Mucosa of stomach (tissue), 1 donor: ENCODE data around the gene AKAP5.

Source experiments
- H3K27me3 ChIP-seq: one replicate; pipeline ENCODE4 v1.7.0; 2013; ENCODE audit warnings: mild to moderate bottlenecking, low read length; ENCODE audit not compliant: control insufficient read depth, insufficient read depth
- H3K36me3 ChIP-seq: one replicate; pipeline ENCODE4 v1.7.0; 2013; ENCODE audit warnings: low read length; ENCODE audit not compliant: control insufficient read depth, insufficient read depth
- H3K4me1 ChIP-seq: one replicate; pipeline ENCODE4 v1.7.0; 2013; ENCODE audit warnings: mild to moderate bottlenecking, low read length; ENCODE audit not compliant: control insufficient read depth, insufficient read depth
- H3K4me3 ChIP-seq: one replicate; pipeline ENCODE4 v1.7.0; 2013; ENCODE audit warnings: low read length
- H3K9ac ChIP-seq: one replicate; pipeline ENCODE4 v1.7.0; 2013; ENCODE audit warnings: mild to moderate bottlenecking, low read length, moderate library complexity
- H3K9me3 ChIP-seq: one replicate; pipeline ENCODE4 v1.7.0; 2013; ENCODE audit warnings: mild to moderate bottlenecking, low read length, moderate library complexity; ENCODE audit not compliant: control insufficient read depth
- donor health status: Pancreatic carcinoma.

AKAP5 gene

DNA sequence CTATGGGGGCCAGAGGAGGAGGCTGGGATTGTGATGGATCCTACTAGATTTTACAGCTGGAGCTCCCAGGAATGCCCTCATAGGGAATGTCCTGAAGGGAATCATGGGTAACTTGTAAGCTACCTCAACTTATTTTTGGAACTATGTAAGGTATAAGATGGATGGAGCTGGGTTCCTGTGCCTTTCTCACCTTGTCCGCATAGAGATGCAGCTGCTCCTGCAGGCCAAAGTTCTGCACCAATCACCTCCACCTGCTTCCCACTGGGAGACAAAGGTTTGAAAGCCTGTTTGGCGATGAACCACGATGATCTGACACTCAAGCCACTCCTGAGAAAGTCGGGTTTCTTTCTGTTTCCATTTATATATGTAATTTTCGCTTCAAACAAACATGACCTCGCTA, 648 bp upstream of the AKAP5 start:
- no peaks in the 10 kb centered on the region for H3K36me3 ChIP-seq
- peak overlapping the region; percentile 39 for H3K4me3 ChIP-seq
- H3K27me3 ChIP-seq: no peaks in the 10 kb centered on the region
- no peaks in the 10 kb centered on the region for H3K9me3 ChIP-seq
- H3K9ac ChIP-seq: peak overlapping the region; percentile 51
- peaks cover 9% of the 10 kb centered on the region for H3K4me1 ChIP-seq

DNA sequence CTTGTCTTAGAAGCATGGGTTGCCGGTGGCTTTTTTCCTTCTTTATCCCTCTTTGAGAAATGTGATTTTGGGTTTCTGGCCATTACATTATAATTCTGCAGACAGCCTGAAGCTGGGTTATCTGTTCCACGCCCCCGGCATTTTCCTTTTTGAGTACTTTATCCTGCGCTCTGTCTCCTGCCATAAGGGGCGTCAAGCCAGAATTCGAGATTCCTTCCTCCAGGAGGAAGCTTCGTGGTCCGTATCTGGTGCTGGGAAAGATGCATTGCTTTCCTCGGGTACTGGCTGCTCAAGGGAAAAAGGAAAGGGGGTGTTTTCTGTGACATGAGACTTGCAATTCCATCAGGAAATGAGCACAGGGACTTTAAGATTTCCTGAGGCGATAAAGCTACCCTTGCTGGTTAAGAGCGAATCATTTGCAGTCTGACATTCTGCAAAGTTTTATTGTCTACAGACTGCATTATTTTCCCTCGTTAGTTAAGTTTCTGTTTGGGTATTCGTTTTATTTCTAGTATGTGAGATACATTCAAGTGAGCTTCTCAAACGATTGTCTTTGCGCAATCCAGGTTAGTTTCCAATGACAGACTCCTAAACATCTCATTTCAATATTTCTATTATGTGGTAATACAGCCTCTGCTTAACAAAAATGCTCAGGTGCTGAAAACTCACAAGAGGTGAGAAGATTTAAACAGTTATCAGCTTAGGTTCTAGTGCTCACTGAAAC, 694 bp downstream of the AKAP5 start:
- Histone ChIP-seq H3K36me3 (no peaks in the 10 kb centered on the region), H3K4me3 (peak overlapping the region; percentile 54), H3K27me3 (no peaks in the 10 kb centered on the region), H3K4me1 (peaks cover 9% of the 10 kb centered on the region), H3K9ac (peak overlapping the region; percentile 60), H3K9me3 (no peaks in the 10 kb centered on the region)

DNA sequence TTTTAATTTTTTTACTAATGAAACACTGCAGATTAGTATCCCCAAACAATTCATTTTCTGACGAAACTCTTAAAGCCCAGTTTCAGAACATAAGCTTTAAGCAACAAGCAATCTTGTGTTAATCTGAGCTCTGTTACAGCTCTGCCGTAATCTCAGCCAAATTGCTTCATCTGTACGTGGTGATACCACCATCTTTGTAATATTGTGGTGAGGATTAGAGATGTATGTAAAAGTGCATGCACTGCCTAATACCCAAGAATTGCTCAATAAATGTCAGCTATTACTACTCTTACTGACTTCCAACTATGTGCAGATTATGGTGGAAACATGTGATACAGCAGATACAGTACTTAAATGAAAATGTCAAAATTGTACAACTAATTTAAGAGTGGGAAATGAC, 1.8 kb downstream of the AKAP5 start:
- no peak overlapping the region for H3K9ac ChIP-seq
- H3K9me3 ChIP-seq: no peaks in the 10 kb centered on the region
- no peak overlapping the region for H3K4me3 ChIP-seq

DNA sequence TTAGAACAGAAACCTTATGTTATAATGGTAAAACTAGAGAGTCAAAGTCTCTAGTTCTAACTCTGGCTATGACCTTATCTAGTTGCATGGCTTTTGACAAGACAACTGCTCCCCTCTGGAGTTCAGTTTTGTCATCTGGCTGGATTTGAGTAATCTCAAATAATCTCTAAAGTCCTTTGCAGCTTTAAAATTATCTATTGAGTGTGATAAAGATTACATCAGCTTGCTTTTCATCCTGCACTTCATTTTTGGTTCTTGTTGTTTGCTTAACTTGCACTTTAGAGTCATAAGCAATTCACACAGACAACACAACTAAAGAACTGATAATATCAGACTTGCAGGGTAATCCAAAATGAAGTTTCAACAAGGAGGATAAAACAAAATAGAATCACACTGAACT, 2.3 kb downstream of the AKAP5 start:
- Histone ChIP-seq H3K4me3 (no peak overlapping the region), H3K4me1 (peaks cover 9% of the 10 kb centered on the region), H3K9me3 (no peaks in the 10 kb centered on the region), H3K9ac (no peak overlapping the region), H3K36me3 (no peaks in the 10 kb centered on the region), H3K27me3 (no peaks in the 10 kb centered on the region)

More for the DNA sequence above, 1.8 kb downstream of the AKAP5 start:
- H3K36me3 ChIP-seq: no peaks in the 10 kb centered on the region
- no peaks in the 10 kb centered on the region for H3K27me3 ChIP-seq
- peaks cover 9% of the 10 kb centered on the region for H3K4me1 ChIP-seq

DNA sequence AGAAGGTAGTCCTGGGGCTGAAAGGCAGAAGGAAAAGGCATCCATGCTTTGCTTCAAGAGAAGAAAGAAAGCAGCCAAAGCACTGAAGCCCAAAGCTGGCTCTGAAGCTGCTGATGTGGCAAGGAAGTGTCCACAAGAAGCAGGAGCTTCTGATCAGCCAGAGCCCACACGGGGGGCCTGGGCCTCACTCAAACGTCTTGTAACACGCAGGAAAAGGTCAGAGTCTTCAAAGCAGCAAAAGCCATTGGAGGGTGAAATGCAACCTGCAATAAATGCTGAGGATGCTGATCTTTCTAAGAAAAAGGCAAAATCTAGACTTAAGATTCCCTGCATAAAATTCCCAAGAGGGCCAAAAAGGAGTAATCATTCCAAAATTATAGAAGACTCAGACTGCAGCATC, 3.2 kb downstream of the AKAP5 start:
- Histone ChIP-seq H3K27me3 (no peaks in the 10 kb centered on the region), H3K4me3 (no peak overlapping the region), H3K4me1 (peaks cover 9% of the 10 kb centered on the region), H3K36me3 (no peaks in the 10 kb centered on the region), H3K9me3 (no peaks in the 10 kb centered on the region), H3K9ac (no peak overlapping the region)

DNA sequence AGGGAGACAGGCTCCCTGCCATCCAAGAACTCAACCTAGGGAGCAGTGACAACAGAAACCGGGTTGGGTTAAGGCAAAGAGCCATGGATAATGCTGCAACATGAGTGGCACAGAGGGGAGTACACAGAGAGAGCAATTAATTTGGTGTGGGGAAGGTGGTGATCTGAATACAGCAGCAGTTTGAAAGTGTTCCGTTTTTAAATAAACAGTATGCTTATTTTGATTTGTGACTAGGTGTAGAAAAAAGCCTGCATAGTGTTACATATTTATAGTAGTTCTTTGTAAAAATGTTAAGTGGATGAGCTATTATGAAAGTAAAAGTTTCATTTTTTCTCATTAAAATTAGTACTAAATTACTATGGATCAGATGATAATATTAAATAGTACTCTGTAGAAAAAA, 8.7 kb downstream of the AKAP5 start:
- Histone ChIP-seq H3K27me3 (no peaks in the 10 kb centered on the region), H3K36me3 (no peaks in the 10 kb centered on the region), H3K9ac (no peak overlapping the region), H3K4me3 (no peak overlapping the region), H3K9me3 (no peaks in the 10 kb centered on the region), H3K4me1 (no peaks in the 10 kb centered on the region)

DNA sequence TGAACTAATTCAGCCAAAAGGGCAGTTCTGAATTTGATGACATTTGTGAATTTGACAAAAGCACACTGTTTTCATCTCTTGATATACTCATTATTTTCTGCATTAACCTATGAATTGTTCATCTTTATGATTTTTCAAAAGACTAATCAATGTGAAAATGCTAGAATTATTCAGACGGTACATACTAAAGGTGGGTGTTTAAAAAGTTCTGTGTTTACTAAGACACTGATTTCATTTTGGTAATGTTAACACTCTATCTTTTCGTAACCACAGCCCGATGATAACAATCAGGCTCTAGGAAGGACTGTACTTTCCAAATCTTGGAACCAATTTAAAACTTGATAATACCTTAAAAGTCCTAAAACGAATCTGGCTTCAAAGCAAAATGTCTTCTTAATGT, 9.4 kb downstream of the AKAP5 start:
- Histone ChIP-seq H3K9me3 (no peaks in the 10 kb centered on the region), H3K4me1 (no peaks in the 10 kb centered on the region), H3K27me3 (no peaks in the 10 kb centered on the region), H3K9ac (no peak overlapping the region), H3K36me3 (no peaks in the 10 kb centered on the region), H3K4me3 (no peak overlapping the region)

DNA sequence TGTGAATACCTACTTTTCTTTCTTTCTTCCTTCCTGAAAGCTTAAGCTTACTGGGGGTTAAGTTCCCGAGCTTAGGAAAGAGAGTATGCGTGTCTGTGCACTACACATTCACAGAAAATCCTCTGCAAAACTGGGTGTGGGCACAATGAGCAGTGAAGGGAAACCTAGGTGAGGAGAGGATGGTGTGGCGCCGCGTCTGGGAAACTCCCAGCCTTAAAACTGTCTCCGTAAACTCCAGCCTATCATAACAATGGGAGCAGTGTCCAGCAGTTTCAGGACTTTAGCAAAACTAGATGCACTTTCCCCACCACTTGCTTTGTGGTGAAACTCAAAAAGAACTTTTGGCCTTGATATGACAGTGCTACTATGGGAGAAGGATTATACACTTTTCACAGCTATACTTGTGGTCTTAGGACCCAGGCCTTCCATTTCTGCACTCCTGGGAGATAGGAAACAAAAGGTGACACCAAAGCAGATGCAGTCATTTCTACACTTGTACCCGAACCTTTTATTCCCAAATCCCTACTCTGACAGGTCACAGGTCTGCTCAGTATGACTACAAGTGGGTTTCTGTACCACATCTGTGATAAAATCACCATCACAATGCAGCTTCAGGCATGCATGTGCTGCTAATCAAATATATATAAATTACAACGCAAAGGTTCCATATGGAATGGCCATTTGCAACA, 10.4 kb downstream of the AKAP5 start:
- Histone ChIP-seq H3K27me3 (no peaks in the 10 kb centered on the region), H3K9ac (no peak overlapping the region), H3K36me3 (no peaks in the 10 kb centered on the region), H3K4me3 (no peak overlapping the region), H3K4me1 (no peaks in the 10 kb centered on the region), H3K9me3 (no peaks in the 10 kb centered on the region)

DNA sequence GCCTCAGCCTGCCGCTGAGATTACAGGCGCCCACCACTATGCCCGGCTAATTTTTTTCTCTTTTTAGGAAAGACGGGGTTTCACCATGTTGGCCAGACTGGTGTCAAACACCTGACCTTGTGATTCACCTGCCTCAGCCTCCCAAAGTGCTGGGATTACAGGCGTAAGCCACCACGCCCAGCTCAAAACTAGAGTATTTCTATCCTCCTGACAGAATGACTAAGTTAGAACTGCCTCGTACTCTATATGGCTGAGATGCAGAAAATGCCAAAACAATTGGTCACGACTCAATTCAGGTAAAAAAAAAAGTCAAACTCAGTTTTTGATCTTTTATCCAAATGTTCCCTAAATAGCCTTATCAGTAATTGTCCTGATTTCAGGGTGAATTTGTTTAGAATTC, 11.1 kb downstream of the AKAP5 start:
- Histone ChIP-seq H3K4me3 (no peak overlapping the region), H3K27me3 (no peaks in the 10 kb centered on the region), H3K9ac (no peak overlapping the region), H3K4me1 (no peaks in the 10 kb centered on the region), H3K36me3 (no peaks in the 10 kb centered on the region), H3K9me3 (no peaks in the 10 kb centered on the region)

DNA sequence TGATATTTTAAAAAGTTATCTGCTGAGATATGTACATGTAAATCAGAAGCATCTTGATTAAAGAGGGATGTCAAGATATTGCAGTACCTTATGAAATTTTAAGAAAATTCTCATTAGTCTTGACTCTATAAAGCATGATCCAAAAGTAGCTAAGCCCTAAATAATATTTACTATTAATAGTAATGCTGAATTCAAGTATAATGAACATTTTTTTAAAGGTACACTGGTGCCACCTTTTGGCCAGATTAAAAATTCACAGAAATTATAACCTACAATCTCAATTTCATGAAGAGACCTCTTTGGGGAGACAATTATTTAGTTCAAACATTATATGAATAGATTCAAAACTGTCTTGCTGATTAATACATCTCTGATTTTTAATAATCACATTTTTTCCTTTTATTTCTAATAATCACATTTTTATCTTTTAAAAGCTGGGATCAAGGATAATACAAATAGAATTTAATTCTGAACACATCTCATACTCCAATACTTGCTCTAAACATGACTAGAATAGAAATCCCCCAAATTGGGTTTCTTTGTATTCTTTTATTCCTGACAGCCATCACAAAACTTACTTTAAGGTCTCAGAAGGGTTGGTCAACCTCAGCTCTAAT, 13.4 kb downstream of the AKAP5 start:
- H3K36me3 ChIP-seq: no peaks in the 10 kb centered on the region
- H3K9ac ChIP-seq: no peak overlapping the region
- no peaks in the 10 kb centered on the region for H3K4me1 ChIP-seq
- H3K27me3 ChIP-seq: no peaks in the 10 kb centered on the region
- H3K9me3 ChIP-seq: no peaks in the 10 kb centered on the region
- H3K4me3 ChIP-seq: no peak overlapping the region

DNA sequence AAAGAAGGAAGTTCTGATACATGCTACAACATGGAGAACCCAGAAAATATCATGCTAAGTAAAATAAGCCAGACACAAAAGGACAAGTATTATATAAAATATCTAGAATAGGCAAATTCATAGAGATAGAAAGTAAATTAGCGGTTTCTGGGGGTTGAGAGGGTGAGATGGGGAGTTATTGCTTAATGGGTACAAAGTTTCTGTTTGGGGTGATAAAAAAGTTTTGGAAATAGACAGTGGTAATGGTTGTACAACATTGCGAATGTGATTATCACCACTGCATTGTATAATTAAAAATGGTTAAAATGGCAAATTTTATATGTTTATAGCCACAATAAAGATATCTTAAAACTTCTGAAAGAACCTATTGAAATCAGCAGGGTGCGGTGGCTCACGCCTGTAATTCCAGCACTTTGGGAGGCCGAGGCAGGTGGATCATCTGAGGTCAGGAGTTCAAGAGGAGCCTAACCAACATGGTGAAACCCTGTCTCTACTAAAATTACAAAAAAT, 23.3 kb downstream of the AKAP5 start:
- no peak overlapping the region for H3K4me3 ChIP-seq
- H3K36me3 ChIP-seq: no peaks in the 10 kb centered on the region
- H3K27me3 ChIP-seq: no peaks in the 10 kb centered on the region
- no peaks in the 10 kb centered on the region for H3K4me1 ChIP-seq
- H3K9ac ChIP-seq: no peak overlapping the region
- no peaks in the 10 kb centered on the region for H3K9me3 ChIP-seq

DNA sequence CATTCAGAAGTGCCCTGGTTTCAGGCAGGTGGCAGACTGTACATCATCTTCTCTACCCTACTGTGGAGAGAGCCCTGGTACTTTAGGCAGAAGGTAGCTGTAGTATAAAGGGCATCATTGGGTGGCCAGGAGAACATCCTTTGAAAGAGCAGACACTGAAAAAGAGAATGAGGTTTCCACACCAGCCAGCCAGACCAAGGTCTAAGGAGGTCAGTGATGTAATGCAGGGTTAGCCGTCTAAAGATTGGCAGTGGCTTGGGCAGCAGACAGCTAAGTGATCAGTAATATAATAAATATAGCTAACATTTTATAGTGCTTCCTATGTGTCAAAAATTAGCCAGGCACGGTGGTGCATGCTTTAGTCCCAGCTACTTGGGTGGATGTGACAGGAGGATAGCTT, 26.3 kb downstream of the AKAP5 start:
- Histone ChIP-seq H3K9me3 (no peaks in the 10 kb centered on the region), H3K9ac (no peak overlapping the region), H3K4me3 (no peak overlapping the region), H3K27me3 (no peaks in the 10 kb centered on the region), H3K36me3 (no peaks in the 10 kb centered on the region), H3K4me1 (no peaks in the 10 kb centered on the region)
